Uterus (tissue), 4 donors: ENCODE data around the gene SNX27. TPM values are rescaled to one million over a fixed set of nuclear protein-coding genes. Genes with fewer than 3 reads are reported as not detected.

Experiments
- DNase-seq, 2 donors: peaks; one replicate each; pipeline ENCODE4 v3.0.0-alpha.2; 2019 to 2020
- H3K27ac ChIP-seq, 2 donors: fragments of 200-600 bp; sonication (generic); 1 replicate in 1 of 2; 2 replicates in 1 of 2; pipeline ENCODE4 v1.5.1; 2016 to 2018
- H3K27me3 ChIP-seq, 2 donors: fragments of 200-600 bp; sonication (generic); one replicate each; pipeline ENCODE4 v1.5.1; 2018 to 2019; ENCODE audit warnings: control low read depth in 1 of 2
- H3K36me3 ChIP-seq, 2 donors: fragments of 200-600 bp; sonication (generic); one replicate each; pipeline ENCODE4 v1.5.1; 2019; ENCODE audit warnings: control low read depth in 1 of 2
- H3K4me1 ChIP-seq, 2 donors: fragments of 200-600 bp; sonication (generic); one replicate each; pipeline ENCODE4 v1.5.1; 2018 to 2019; ENCODE audit warnings: control low read depth in 1 of 2
- H3K4me3 ChIP-seq, 2 donors: fragments of 200-600 bp; sonication (generic); 1 replicate in 1 of 2; 2 replicates in 1 of 2; pipeline ENCODE4 v1.5.1; 2018 to 2019; ENCODE audit warnings: mild to moderate bottlenecking in 1 of 2
- H3K9me3 ChIP-seq, 2 donors: fragments of 200-600 bp; sonication (generic); one replicate each; pipeline ENCODE4 v1.5.1; 2019; ENCODE audit warnings: control low read depth in 1 of 2
- CTCF ChIP-seq, 4 experiments: fragments of 200-600 bp in 2 of 4; fragments of 450-650 bp in 2 of 4; sonication (generic) in 2 of 4; IDR thresholded peaks; one replicate each; pipeline ENCODE4 v1.5.1; 2016 to 2019; ENCODE audit warnings: antibody characterized with exemption in 4 of 4, mild to moderate bottlenecking in 2 of 4, moderate library complexity in 1 of 4
- POLR2A ChIP-seq, 2 donors: fragments of 450-650 bp; IDR thresholded peaks; one replicate each; pipeline ENCODE4 v1.6.1; 2016; ENCODE audit warnings: antibody characterized with exemption in 2 of 2, mild to moderate bottlenecking in 1 of 2, moderate library complexity in 1 of 2
- intact Hi-C: fragments of 100-400 bp; cut with DNase I; formaldehyde crosslinking; loops from one replicate; pipeline ENCODE4 v1.15.1; 2023; ENCODE audit warnings: low total_unique reads
- total RNA-seq, 4 donors: library from RNA; depleted of rRNA in 3 of 4; stranded (reverse); fragments of >200 nt in 3 of 4; gene quantifications; one replicate each; pipeline versions ENCODE4 v1.1.0 to v1.2.4, GENCODE V29; 2014 to 2023
- donor health status: DM: yes; HTN: yes; CAD: no.

Gene SNX27
- total RNA-seq, 4 donors from 2014 or later, result 22.3 to 52.7 (median 42.4) TPM

- Histone ChIP-seq H3K27me3 (no peaks in the 10 kb centered on the region), H3K27ac (no peak overlapping the region), H3K4me1 (no peaks in the 10 kb centered on the region), H3K9me3 (no peaks in the 10 kb centered on the region), H3K36me3 (no peaks in the 10 kb centered on the region), H3K4me3 (no peak overlapping the region)
- TF ChIP-seq POLR2A (IDR thresholded peaks at IDR 0.05), result no peak
- TF ChIP-seq CTCF (IDR thresholded peaks at IDR 0.05), result no peak
- intact Hi-C loops, result no loop called here
- DNase-seq, result no peak
These were observed 98.5 kb downstream of the SNX27 start for GRCh38 chr1:151710187-151710840.

GRCh38 chr1:151711044-151711800 lies 99.4 kb downstream of the SNX27 start:
- DNase-seq, result no peak
- no peak overlapping the region for H3K27ac ChIP-seq
- intact Hi-C loops, result no loop called here
- no peaks in the 10 kb centered on the region for H3K36me3 ChIP-seq
- H3K27me3 ChIP-seq, result no peaks in the 10 kb centered on the region
- TF ChIP-seq POLR2A (IDR thresholded peaks at IDR 0.05), result no peak
- no peaks in the 10 kb centered on the region for H3K9me3 ChIP-seq
- no peaks in the 10 kb centered on the region for H3K4me1 ChIP-seq
- no peak overlapping the region for H3K4me3 ChIP-seq

- DNase-seq, result no peak
- Histone ChIP-seq H3K9me3 (no peaks in the 10 kb centered on the region), H3K36me3 (no peaks in the 10 kb centered on the region), H3K27me3 (no peaks in the 10 kb centered on the region), H3K27ac (no peak overlapping the region), H3K4me3 (no peak overlapping the region), H3K4me1 (no peaks in the 10 kb centered on the region)
- intact Hi-C loops, result no loop called here
- TF ChIP-seq CTCF (IDR thresholded peaks at IDR 0.05), result no peak
- no peak for TF ChIP-seq POLR2A (IDR thresholded peaks at IDR 0.05)
These were observed 100.1 kb downstream of the SNX27 start for GRCh38 chr1:151711951-151712350.

GRCh38 chr1:151713044-151713443 lies 101.2 kb downstream of the SNX27 start:
- Histone ChIP-seq H3K9me3 (no peaks in the 10 kb centered on the region), H3K4me3 (no peak overlapping the region), H3K27ac (no peak overlapping the region), H3K4me1 (no peaks in the 10 kb centered on the region), H3K27me3 (no peaks in the 10 kb centered on the region), H3K36me3 (no peaks in the 10 kb centered on the region)
- intact Hi-C loops, result no loop called here
- DNase-seq, result no peak
- no peak for TF ChIP-seq POLR2A (IDR thresholded peaks at IDR 0.05)
- TF ChIP-seq CTCF (IDR thresholded peaks at IDR 0.05), result no peak

GRCh38 chr1:151713874-151714273 lies 102.0 kb downstream of the SNX27 start:
- no peak overlapping the region for H3K27ac ChIP-seq
- TF ChIP-seq CTCF (IDR thresholded peaks at IDR 0.05) (no peak), POLR2A (IDR thresholded peaks at IDR 0.05) (no peak)
- H3K4me1 ChIP-seq, result no peaks in the 10 kb centered on the region
- no peaks in the 10 kb centered on the region for H3K27me3 ChIP-seq
- intact Hi-C loops, result no loop called here
- no peaks in the 10 kb centered on the region for H3K36me3 ChIP-seq
- H3K9me3 ChIP-seq, result no peaks in the 10 kb centered on the region
- H3K4me3 ChIP-seq, result no peak overlapping the region
- no peak for DNase-seq
